Common myeloid progenitor, CD34-positive (primary cell): ENCODE results near the gene PSME2.
A peak's percentile ranks its signal among the peaks of the same experiment; 100 is the strongest.

Experiments
- CTCF ChIA-PET: fragments of 350-600 bp; sonication (Branson Sonifier 250); formaldehyde crosslinking; loops from one replicate; lab custom pipeline; 2021; ENCODE audit warnings: antibody characterized with exemption; lab: Charles Lee
- POLR2A ChIA-PET: fragments of 350-600 bp; sonication (Branson Sonifier 250); formaldehyde crosslinking; loops from one replicate; lab custom pipeline; 2021; ENCODE audit warnings: antibody characterized with exemption; lab: Charles Lee
- DNase-seq, 3 donors: peaks; one replicate each; pipeline versions ENCODE4 v3.0.0 to v3.0.0-alpha.2; 2013
- H3K27ac ChIP-seq, 2 experiments: 1 replicate in 1 of 2; 2 replicates in 1 of 2; pipeline ENCODE4 v1.7.0; 2013; ENCODE audit warnings: inconsistent platforms in 2 of 2, low read length in 2 of 2, mild to moderate bottlenecking in 2 of 2, low read depth in 1 of 2, moderate library complexity in 1 of 2; ENCODE audit not compliant: severe bottlenecking in 2 of 2, insufficient read depth in 1 of 2, poor library complexity in 1 of 2
- H3K27me3 ChIP-seq, 5 experiments: replicated peaks in 2 of 5; 1 replicate in 3 of 5; 2 replicates in 2 of 5; pipeline versions ENCODE4 v1.6.1 to v1.7.0; 2013; ENCODE audit warnings: low read length in 4 of 5, mild to moderate bottlenecking in 2 of 5, moderate library complexity in 2 of 5, inconsistent platforms in 1 of 5; ENCODE audit not compliant: insufficient read depth in 5 of 5, control insufficient read depth in 4 of 5
- H3K36me3 ChIP-seq, 4 experiments: 1 replicate in 2 of 4; 2 replicates in 2 of 4; pipeline versions ENCODE4 v1.6.1 to v1.7.0; 2013; ENCODE audit warnings: low read length in 3 of 4, control low read depth in 1 of 4, mild to moderate bottlenecking in 1 of 4; ENCODE audit not compliant: control insufficient read depth in 4 of 4, insufficient read depth in 4 of 4
- H3K4me1 ChIP-seq, 4 experiments: 1 replicate in 3 of 4; 2 replicates in 1 of 4; pipeline versions ENCODE4 v1.6.1 to v1.7.1; 2013; ENCODE audit warnings: low read length in 3 of 4, mild to moderate bottlenecking in 3 of 4, control low read depth in 1 of 4, inconsistent platforms in 1 of 4, moderate library complexity in 1 of 4; ENCODE audit not compliant: control insufficient read depth in 4 of 4, insufficient read depth in 4 of 4; ENCODE audit errors: control extremely low read depth in 1 of 4
- H3K4me3 ChIP-seq, 7 experiments: 1 replicate in 4 of 7; 2 replicates in 3 of 7; pipeline versions ENCODE4 v1.5.1 to v1.7.0; 2013; ENCODE audit warnings: mild to moderate bottlenecking in 7 of 7, low read length in 6 of 7, moderate library complexity in 6 of 7, inconsistent platforms in 2 of 7, low read depth in 2 of 7, control low read depth in 1 of 7; ENCODE audit not compliant: insufficient read depth in 4 of 7, control insufficient read depth in 1 of 7; ENCODE audit errors: extremely low read depth in 1 of 7
- H3K9me3 ChIP-seq, 5 experiments: 1 replicate in 4 of 5; 2 replicates in 1 of 5; pipeline versions ENCODE4 v1.6.1 to v1.7.1; 2013; ENCODE audit warnings: low read length in 4 of 5, mild to moderate bottlenecking in 2 of 5, inconsistent platforms in 1 of 5, low read depth in 1 of 5, moderate library complexity in 1 of 5; ENCODE audit not compliant: control insufficient read depth in 4 of 5, insufficient read depth in 2 of 5; ENCODE audit errors: control extremely low read depth in 1 of 5
- WGBS: methylation state at CpG from one replicate; pipeline ENCODE4 v1.1.5; 2013; ENCODE audit not compliant: insufficient coverage; 5-methylcytosine and 5-hydroxymethylcytosine counted together

Gene PSME2

DNA sequence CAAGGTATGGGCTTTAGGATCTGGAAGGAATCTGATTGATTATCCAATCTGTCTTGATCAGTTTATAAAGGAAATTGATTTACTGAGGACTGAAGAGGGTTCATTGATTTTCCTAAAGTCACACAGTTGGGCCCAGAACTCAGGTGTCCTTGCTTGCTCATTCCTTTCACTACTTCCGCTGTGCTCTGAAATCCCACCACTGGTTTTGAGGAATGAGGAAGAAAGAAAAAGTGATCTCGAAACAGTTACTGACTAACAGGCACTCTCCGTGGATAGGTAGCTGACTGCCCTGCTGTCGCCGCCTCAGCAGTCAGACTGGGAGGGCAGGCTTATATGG is 16.1 kb downstream of the PSME2 start, which contains the start of gene FITM1:
Gene FITM1 (plus strand): TSS at position 280 of the 337 bp plus-strand sequence. CDS start 905 bp downstream, outside the sequence.
- POLR2A ChIA-PET = no interaction called here
- no peak for DNase-seq
- H3K27me3 ChIP-seq = no peaks in the 10 kb centered on the region
- no peaks in the 10 kb centered on the region for H3K9me3 ChIP-seq
- H3K27ac ChIP-seq = no peak within 1 kb of the TSS
- peaks cover 0 to 22% (median 12%) of the 10 kb centered on the region in 4 experiments for H3K4me1 ChIP-seq
- CTCF ChIA-PET = interaction anchor here (1.6 to 5.7 kb wide), 2 partner anchors 13 to 21 kb away, joined by 4 to 46 read pairs; partner anchors contain the start of genes DCAF11 and NRL
- H3K4me3 ChIP-seq = no peak within 1 kb of the TSS
- no peaks in the 10 kb centered on the region for H3K36me3 ChIP-seq
- 92% methylated on average over 4 of the region's 5 CpGs for WGBS

DNA sequence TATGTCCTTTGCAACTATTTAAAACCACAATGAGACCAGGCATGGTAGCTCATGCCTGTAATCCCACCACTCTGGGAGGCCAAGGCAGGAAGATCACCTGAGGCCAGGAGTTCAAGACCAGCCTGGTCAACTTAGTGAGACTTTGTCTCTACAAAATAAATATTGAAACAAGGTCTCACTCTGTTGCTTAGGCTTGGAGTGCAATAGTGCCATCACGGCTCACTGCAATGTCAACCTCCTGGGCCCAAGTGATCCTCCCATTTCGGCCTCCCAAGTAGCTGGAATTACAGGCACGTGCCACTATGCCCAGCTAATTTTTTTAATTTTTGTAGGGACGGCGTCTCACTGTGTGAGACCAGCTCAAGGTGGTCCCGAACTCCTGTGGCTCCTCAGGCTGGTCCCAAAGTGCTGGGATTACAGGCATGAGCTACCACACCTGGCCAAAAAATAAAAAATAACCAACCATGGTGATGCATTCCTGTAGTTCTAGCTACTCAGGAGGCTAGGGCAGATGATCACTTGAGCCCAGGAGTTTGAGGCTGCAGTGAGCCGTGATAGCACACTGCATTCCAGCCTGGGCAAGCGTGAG is 16.9 kb downstream of the PSME2 start:
- Histone ChIP-seq H3K9me3 (no peaks in the 10 kb centered on the region), H3K27ac (no peak overlapping the region), H3K27me3 (no peaks in the 10 kb centered on the region), H3K4me1 (peaks cover 0 to 20% (median 10%) of the 10 kb centered on the region in 4 experiments), H3K36me3 (peaks cover 0 to 1% (median 0%) of the 10 kb centered on the region in 4 experiments), H3K4me3 (no peak overlapping the region)
- ChIA-PET CTCF (interaction anchor here (1.6 to 5.7 kb wide), 2 partner anchors 12 to 20 kb away, joined by 4 to 46 read pairs; partner anchors contain the start of genes DCAF11 and NRL), POLR2A (interaction anchor here (1.1 kb wide), 1 partner anchor 13 kb away, joined by 3 read pairs; no protein-coding TSS in a partner anchor)
- WGBS = 96% methylated on average over 6 of the region's 8 CpGs
- no peak for DNase-seq

DNA sequence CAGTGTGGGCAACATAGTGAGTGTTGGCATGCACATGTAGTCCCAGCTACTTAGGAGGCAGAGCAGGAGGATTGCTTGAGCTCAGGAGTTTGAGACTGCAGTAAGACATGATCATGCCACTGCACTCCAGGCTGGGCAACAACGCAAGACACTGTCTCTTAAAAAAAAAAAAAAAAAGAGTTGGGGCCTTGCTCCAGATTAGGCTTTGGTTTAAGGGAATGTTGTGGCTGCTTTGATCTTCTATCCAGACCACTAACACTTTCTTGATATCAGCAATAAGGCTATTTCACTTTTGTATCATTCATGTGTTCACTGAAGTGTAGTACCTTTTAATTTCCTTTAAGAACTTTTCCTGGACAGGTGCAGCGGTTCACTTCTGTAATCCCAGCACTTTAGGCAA is 18.7 kb downstream of the PSME2 start:
- POLR2A ChIA-PET = no interaction called here
- no peaks in the 10 kb centered on the region for H3K9me3 ChIP-seq
- H3K4me1 ChIP-seq = peaks cover 0 to 16% (median 10%) of the 10 kb centered on the region in 4 experiments
- no peak overlapping the region for H3K4me3 ChIP-seq
- no peaks in the 10 kb centered on the region for H3K27me3 ChIP-seq
- CTCF ChIA-PET = interaction anchor here (1.2 to 3.1 kb wide), 4 partner anchors 9 to 33 kb away, joined by 5 to 18 read pairs (median 8); partner anchors contain the start of genes DCAF11 and NRL
- no peak for DNase-seq
- H3K27ac ChIP-seq = no peak overlapping the region
- 100% methylated on average over 2 of the region's 2 CpGs for WGBS
- peaks cover 7 to 19% (median 14%) of the 10 kb centered on the region in 4 experiments for H3K36me3 ChIP-seq

GRCh38 chr14:24126939-24127338 is 19.5 kb downstream of the PSME2 start:
- DNase-seq = no peak
- Histone ChIP-seq H3K4me1 (peaks cover 0 to 9% (median 4%) of the 10 kb centered on the region in 4 experiments), H3K27me3 (no peaks in the 10 kb centered on the region), H3K9me3 (no peaks in the 10 kb centered on the region), H3K36me3 (peaks cover 8 to 27% (median 17%) of the 10 kb centered on the region in 4 experiments), H3K4me3 (no peak overlapping the region), H3K27ac (no peak overlapping the region)
- POLR2A ChIA-PET = interaction anchor here (1.2 kb wide), 1 partner anchor 12 kb away, joined by 7 read pairs; the partner anchor contains the start of genes DCAF11 and NRL
- CTCF ChIA-PET = interaction anchor here (1.2 to 3.1 kb wide), 5 partner anchors 8 to 58 kb away, joined by 4 to 18 read pairs (median 5); partner anchors contain the start of genes DCAF11 and NRL

GRCh38 chr14:24123424-24124417 is 22.7 kb downstream of the PSME2 start:
- no peak for DNase-seq
- H3K4me3 ChIP-seq = no peak overlapping the region
- CTCF ChIA-PET = interaction anchor here (0.6 to 1.3 kb wide), 4 partner anchors 10 to 107 kb away, joined by 3 read pairs; partner anchors contain the start of gene IRF9
- H3K4me1 ChIP-seq = no peaks in the 10 kb centered on the region
- no peaks in the 10 kb centered on the region for H3K9me3 ChIP-seq
- 92% methylated on average over 7 of the region's 9 CpGs for WGBS
- POLR2A ChIA-PET = interaction anchor here (1.8 kb wide), 1 partner anchor 8 kb away, joined by 5 read pairs; no protein-coding TSS in a partner anchor
- peaks cover 13 to 56% (median 41%) of the 10 kb centered on the region in 4 experiments for H3K36me3 ChIP-seq
- H3K27me3 ChIP-seq = no peaks in the 10 kb centered on the region
- H3K27ac ChIP-seq = peak overlapping the region in 1 of 2 experiments; percentile 14

- H3K4me3 ChIP-seq = no peak overlapping the region
- whole genome bisulfite sequencing = 99% methylated on average over 7 of the region's 8 CpGs
- no peaks in the 10 kb centered on the region for H3K9me3 ChIP-seq
- H3K27me3 ChIP-seq = no peaks in the 10 kb centered on the region
- POLR2A ChIA-PET = no interaction called here
- H3K4me1 ChIP-seq = no peaks in the 10 kb centered on the region
- CTCF ChIA-PET = interaction anchor here (0.6 to 1.3 kb wide), 2 partner anchors 39 to 108 kb away, joined by 3 read pairs; partner anchors contain the start of gene IRF9
- H3K36me3 ChIP-seq = peaks cover 19 to 65% (median 48%) of the 10 kb centered on the region in 4 experiments
- DNase-seq = no peak
- H3K27ac ChIP-seq = no peak overlapping the region
Measured at GRCh38 chr14:24122898-24123297, 23.5 kb downstream of the PSME2 start.
